HCT116 (cell line): ENCODE measurements around the gene CAP1.

Experiments
- POLR2A ChIP-seq: IDR thresholded peaks from 2 replicates; pipeline ENCODE4 v1.7.0; 2011; ENCODE audit warnings: borderline replicate concordance; ENCODE audit not compliant: insufficient read depth, insufficient read length; ENCODE audit errors: extremely low read depth
- TF ChIP-seq, protein P1 (sequence below), 3 experiments: fragments of 200-600 bp in 1 of 3; sonication (generic) in 1 of 3; IDR thresholded peaks in 2 of 3; conservative IDR thresholded peaks in 1 of 3; 2 replicates each; pipeline ENCODE4 v1.5.1; 2012 to 2017; ENCODE audit warnings: low read depth in 2 of 3, low read length in 2 of 3, antibody characterized with exemption in 1 of 3, borderline replicate concordance in 1 of 3, control low read depth in 1 of 3, mild to moderate bottlenecking in 1 of 3, mixed read lengths in 1 of 3, mixed run types in 1 of 3, moderate library complexity in 1 of 3; ENCODE audit not compliant: insufficient read depth in 1 of 3

DNA sequence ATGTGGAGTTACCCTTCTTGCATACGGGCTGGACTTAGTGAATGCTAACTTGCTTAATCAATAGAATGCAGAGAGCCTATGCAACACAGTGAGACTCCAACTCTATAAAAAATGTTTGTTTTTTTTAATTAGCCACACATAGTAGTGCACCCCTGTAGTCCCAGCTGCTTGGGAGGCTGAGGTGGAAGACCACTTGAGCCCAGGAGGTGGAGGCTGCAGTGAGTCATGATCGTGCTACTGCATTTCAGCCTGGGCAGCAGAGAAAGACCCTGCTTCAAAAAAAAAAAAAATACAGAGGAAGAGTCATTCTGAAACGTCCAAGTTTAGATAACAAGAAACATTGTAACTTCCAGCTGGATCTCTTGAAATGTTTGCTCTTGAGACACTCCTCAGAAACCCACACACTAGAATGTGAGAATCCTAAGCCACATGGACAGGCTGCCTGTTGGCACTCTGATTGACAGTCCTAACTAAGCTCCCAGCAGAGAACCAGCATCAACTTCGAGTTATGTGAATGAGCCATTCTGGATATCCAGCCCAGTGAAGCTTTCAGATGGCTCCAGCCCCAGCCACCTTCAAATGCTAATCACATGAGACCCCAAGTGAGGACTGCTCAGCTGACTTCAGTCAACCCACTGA lies 20.0 kb upstream of the CAP1 start:
- TF ChIP-seq, protein P1, sequence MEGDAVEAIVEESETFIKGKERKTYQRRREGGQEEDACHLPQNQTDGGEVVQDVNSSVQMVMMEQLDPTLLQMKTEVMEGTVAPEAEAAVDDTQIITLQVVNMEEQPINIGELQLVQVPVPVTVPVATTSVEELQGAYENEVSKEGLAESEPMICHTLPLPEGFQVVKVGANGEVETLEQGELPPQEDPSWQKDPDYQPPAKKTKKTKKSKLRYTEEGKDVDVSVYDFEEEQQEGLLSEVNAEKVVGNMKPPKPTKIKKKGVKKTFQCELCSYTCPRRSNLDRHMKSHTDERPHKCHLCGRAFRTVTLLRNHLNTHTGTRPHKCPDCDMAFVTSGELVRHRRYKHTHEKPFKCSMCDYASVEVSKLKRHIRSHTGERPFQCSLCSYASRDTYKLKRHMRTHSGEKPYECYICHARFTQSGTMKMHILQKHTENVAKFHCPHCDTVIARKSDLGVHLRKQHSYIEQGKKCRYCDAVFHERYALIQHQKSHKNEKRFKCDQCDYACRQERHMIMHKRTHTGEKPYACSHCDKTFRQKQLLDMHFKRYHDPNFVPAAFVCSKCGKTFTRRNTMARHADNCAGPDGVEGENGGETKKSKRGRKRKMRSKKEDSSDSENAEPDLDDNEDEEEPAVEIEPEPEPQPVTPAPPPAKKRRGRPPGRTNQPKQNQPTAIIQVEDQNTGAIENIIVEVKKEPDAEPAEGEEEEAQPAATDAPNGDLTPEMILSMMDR (IDR thresholded peaks at IDR 0.05 in 2 of 3, conservative IDR thresholded peaks at IDR 0.05 in 1 of 3; ENCODE audit: borderline replicate concordance in 1 of 3, insufficient read depth in 1 of 3, low read depth in 2 of 3, low read length in 2 of 3): no peak
- TF ChIP-seq POLR2A: no peak
